H1 (cell line): Measurements from ENCODE around the gene HSD3B1. TPM values are rescaled to one million over a fixed set of nuclear protein-coding genes. Genes with fewer than 3 reads are reported as not detected.

Experiments used
- CTCF ChIA-PET: fragments of 300-600 bp; sonication (Branson Sonifier 250); formaldehyde crosslinking; loops from one replicate; lab custom pipeline; 2021; ENCODE audit not compliant: partially characterized antibody; lab: Charles Lee
- POLR2A ChIA-PET: fragments of 300-600 bp; sonication (Branson Sonifier 250); formaldehyde crosslinking; loops from one replicate; lab custom pipeline; 2021; ENCODE audit warnings: inconsistent platforms; ENCODE audit not compliant: partially characterized antibody; lab: Charles Lee
- DNase-seq, 2 experiments: peaks; one replicate each; pipeline versions ENCODE4 v3.0.0 to v3.0.0-alpha.2; 2010 to 2022; ENCODE audit warnings: low spot score in 2 of 2, low read depth in 1 of 2, mixed read lengths in 1 of 2
- FAIRE-seq: peaks from 2 replicates; lab custom pipeline; 2011; peaks lifted over from hg19 to GRCh38; lab: Jason Lieb, UNC
- H2AFZ ChIP-seq: 2 replicates; pipeline ENCODE4 v1.8.1; 2012; ENCODE audit warnings: low read length, inconsistent platforms
- H2AK5ac ChIP-seq: 2 replicates; pipeline ENCODE4 v1.6.1; 2013; ENCODE audit warnings: low read depth, low read length
- H2BK120ac ChIP-seq: replicated peaks from 2 replicates; pipeline ENCODE3; 2013; ENCODE audit warnings: low read depth, low read length, inconsistent platforms
- H2BK12ac ChIP-seq: 2 replicates; pipeline ENCODE4 v1.6.1; 2013; ENCODE audit warnings: low read depth, low read length
- H2BK15ac ChIP-seq: 2 replicates; pipeline ENCODE4 v1.6.1; 2013; ENCODE audit warnings: low read length
- H2BK20ac ChIP-seq: 2 replicates; pipeline ENCODE4 v1.6.1; 2013; ENCODE audit warnings: low read length
- H2BK5ac ChIP-seq: 2 replicates; pipeline ENCODE4 v1.6.1; 2013; ENCODE audit warnings: low read depth, low read length
- H3K14ac ChIP-seq: 2 replicates; pipeline ENCODE4 v1.6.1; 2013; ENCODE audit warnings: inconsistent platforms; ENCODE audit not compliant: insufficient read length
- H3K18ac ChIP-seq: 2 replicates; pipeline ENCODE4 v1.6.1; 2013; ENCODE audit warnings: low read length; ENCODE audit errors: extremely low read depth
- H3K23ac ChIP-seq: 2 replicates; pipeline ENCODE4 v1.6.1; 2013; ENCODE audit warnings: inconsistent platforms; ENCODE audit not compliant: insufficient read length
- H3K23me2 ChIP-seq: 2 replicates; pipeline ENCODE4 v1.6.1; 2013; ENCODE audit warnings: low read depth, low read length
- H3K27ac ChIP-seq: 2 replicates; pipeline ENCODE4 v1.6.1; 2011; ENCODE audit warnings: low read depth, low read length, inconsistent platforms
- H3K27me3 ChIP-seq, 4 experiments: replicated peaks in 1 of 4; 1 replicate in 1 of 4; 2 replicates in 3 of 4; pipeline versions ENCODE4 v1.6.1 to v1.8.1; 2011 to 2013; ENCODE audit warnings: low read length in 3 of 4, mild to moderate bottlenecking in 3 of 4, inconsistent platforms in 2 of 4, mixed read lengths in 2 of 4, moderate library complexity in 1 of 4; ENCODE audit not compliant: control insufficient read depth in 3 of 4, insufficient read depth in 3 of 4; ENCODE audit errors: extremely low read depth in 1 of 4
- H3K36me3 ChIP-seq, 4 experiments: 2 replicates each; pipeline versions ENCODE4 v1.6.1 to v1.8.1; 2011 to 2013; ENCODE audit warnings: mild to moderate bottlenecking in 4 of 4, low read length in 3 of 4, moderate library complexity in 2 of 4, control low read depth in 1 of 4, inconsistent platforms in 1 of 4; ENCODE audit not compliant: insufficient read depth in 4 of 4, control insufficient read depth in 2 of 4
- H3K4ac ChIP-seq: replicated peaks from 2 replicates; pipeline ENCODE3; 2013; ENCODE audit warnings: low read length, low read depth, mixed read lengths, inconsistent platforms; ENCODE audit not compliant: insufficient read length
- H3K4me1 ChIP-seq, 4 experiments: replicated peaks in 1 of 4; 1 replicate in 1 of 4; 2 replicates in 3 of 4; pipeline versions ENCODE4 v1.6.1 to v1.8.1; 2011 to 2013; ENCODE audit warnings: low read length in 3 of 4, inconsistent platforms in 2 of 4, mixed read lengths in 1 of 4; ENCODE audit not compliant: insufficient read depth in 4 of 4, control insufficient read depth in 3 of 4
- H3K4me2 ChIP-seq, 2 experiments: 2 replicates each; pipeline versions ENCODE4 v1.6.1 to v1.8.1; 2011 to 2013; ENCODE audit warnings: low read depth in 2 of 2, low read length in 2 of 2, control low read depth in 1 of 2, inconsistent platforms in 1 of 2, mild to moderate bottlenecking in 1 of 2; ENCODE audit not compliant: insufficient read depth in 1 of 2
- H3K4me3 ChIP-seq, 4 experiments: fragments of 200-600, 300-600 bp in 1 of 4; sonication (generic), shearing (Covaris generic), sonication (Bioruptor Twin) in 1 of 4; 2 replicates each; pipeline versions ENCODE4 v1.5.1 to v1.8.1; 2011 to 2016; ENCODE audit warnings: low read length in 4 of 4, low read depth in 3 of 4, control low read depth in 2 of 4, inconsistent platforms in 2 of 4, mild to moderate bottlenecking in 2 of 4, mixed read lengths in 1 of 4, moderate library complexity in 1 of 4; ENCODE audit not compliant: insufficient read depth in 2 of 4; ENCODE audit errors: extremely low read depth in 1 of 4
- H3K56ac ChIP-seq: replicated peaks from 2 replicates; pipeline ENCODE3; 2013; ENCODE audit warnings: low read depth, mild to moderate bottlenecking, mixed read lengths, low read length, inconsistent platforms; ENCODE audit not compliant: insufficient read length
- H3K79me1 ChIP-seq: 2 replicates; pipeline ENCODE4 v1.6.1; 2013; ENCODE audit warnings: low read depth, low read length, control low read depth
- H3K79me2 ChIP-seq, 2 experiments: 2 replicates each; pipeline versions ENCODE4 v1.6.1 to v1.8.1; 2012 to 2013; ENCODE audit warnings: low read length in 2 of 2, mild to moderate bottlenecking in 2 of 2, inconsistent platforms in 1 of 2; ENCODE audit not compliant: insufficient read depth in 2 of 2, control insufficient read depth in 1 of 2
- H3K9ac ChIP-seq, 4 experiments: replicated peaks in 1 of 4; 1 replicate in 1 of 4; 2 replicates in 3 of 4; pipeline versions ENCODE4 v1.6.1 to v1.8.1; 2011 to 2013; ENCODE audit warnings: low read depth in 3 of 4, low read length in 3 of 4, control low read depth in 2 of 4, mild to moderate bottlenecking in 2 of 4, moderate library complexity in 2 of 4, inconsistent platforms in 1 of 4; ENCODE audit errors: extremely low read depth in 1 of 4
- H3K9me3 ChIP-seq, 2 experiments: 2 replicates each; pipeline versions ENCODE4 v1.6.1 to v1.8.1; 2012 to 2013; ENCODE audit warnings: mild to moderate bottlenecking in 2 of 2, moderate library complexity in 2 of 2, control low read depth in 1 of 2, inconsistent platforms in 1 of 2, low read depth in 1 of 2, low read length in 1 of 2, mixed read lengths in 1 of 2; ENCODE audit not compliant: insufficient read depth in 2 of 2
- H4K20me1 ChIP-seq, 2 experiments: replicated peaks in 1 of 2; 2 replicates each; pipeline versions ENCODE3 to v1.8.1; 2011 to 2013; ENCODE audit warnings: inconsistent platforms in 2 of 2, low read length in 2 of 2, mild to moderate bottlenecking in 1 of 2; ENCODE audit not compliant: insufficient read depth in 2 of 2, control insufficient read depth in 1 of 2
- H4K5ac ChIP-seq: 2 replicates; pipeline ENCODE4 v1.6.1; 2013; ENCODE audit warnings: low read length, low read depth, mixed read lengths, inconsistent platforms; ENCODE audit not compliant: insufficient read length
- H4K8ac ChIP-seq: 2 replicates; pipeline ENCODE4 v1.8.0; 2013; ENCODE audit warnings: mild to moderate bottlenecking, moderate library complexity, low read length, inconsistent platforms; ENCODE audit not compliant: insufficient read depth; ENCODE audit errors: extremely low read depth
- H4K91ac ChIP-seq: replicated peaks from 2 replicates; pipeline ENCODE3; 2013; ENCODE audit warnings: low read length, mixed read lengths, inconsistent platforms; ENCODE audit not compliant: insufficient read length
- EZH2 ChIP-seq: fragments of 200-600 bp; sonication (generic); IDR thresholded peaks from 2 replicates; pipeline ENCODE4 v1.7.1; 2012; ENCODE audit warnings: low read depth, mild to moderate bottlenecking, moderate library complexity, low read length, inconsistent platforms; ENCODE audit not compliant: severe bottlenecking
- MAFK ChIP-seq: IDR thresholded peaks from 2 replicates; pipeline ENCODE4 v1.6.1; 2012; ENCODE audit warnings: low read depth, mild to moderate bottlenecking, improper control_type of control experiment, low read length
- SIX5 ChIP-seq: IDR thresholded peaks from 2 replicates; pipeline ENCODE4 v1.6.1; 2011; ENCODE audit warnings: mild to moderate bottlenecking, low read depth, low read length
- TAF1 ChIP-seq: IDR thresholded peaks from 2 replicates; pipeline ENCODE4 v1.6.1; 2011; ENCODE audit warnings: mild to moderate bottlenecking, low read depth, low read length
- TCF12 ChIP-seq: IDR thresholded peaks from 2 replicates; pipeline ENCODE4 v1.6.1; 2011; ENCODE audit warnings: low read depth, mild to moderate bottlenecking, low read length
- WGBS, 2 experiments: shearing (Covaris generic) in 1 of 2; methylation state at CpG; one replicate each; pipeline versions ENCODE4 v1.1.6 to v1.1.7; 2013 to 2015; ENCODE audit warnings: low lambda C conversion rate in 2 of 2, mixed read lengths in 2 of 2, inconsistent platforms in 1 of 2, low coverage in 1 of 2, missing lambda C conversion rate in 1 of 2; ENCODE audit not compliant: insufficient replicate concordance in 2 of 2, insufficient coverage in 1 of 2, insufficient read length in 1 of 2; ENCODE audit errors: extremely low coverage in 1 of 2, missing lambda C conversion rate in 1 of 2; 5-methylcytosine and 5-hydroxymethylcytosine counted together
- polyA plus RNA-seq, 7 experiments: library from polyadenylated mRNA; depleted of rRNA in 3 of 7; stranded (reverse) in 5 of 7; unstranded in 2 of 7; fragments of >200 nt in 5 of 7; fragments of 200-250 nt in 2 of 7; gene quantifications; 1 replicate in 5 of 7; 2 replicates in 1 of 7; 4 replicates in 1 of 7; pipeline versions ENCODE4 v1.2.1 to v1.2.3, GENCODE V29; 2011 to 2013; ENCODE audit warnings: missing spikeins in 2 of 7, mixed read lengths in 2 of 7
- total RNA-seq: library from RNA; stranded (reverse); fragmentation: NEBNext Ultra II Directional; extraction: Animal tissue kit (Norgen Biotek cat#: 25700); gene quantifications from 2 replicates; pipeline ENCODE4 v1.2.1, GENCODE V29; 2021

HSD3B1 gene
- total and polyA plus RNA-seq, 2 of the 8 experiments (the other 6 are each of a cell fraction or from before 2014, with no cell fraction given) = not detected

- no peak overlapping the region for H3K56ac ChIP-seq
- no peak overlapping the region for H3K9ac ChIP-seq
- no peak overlapping the region for H4K8ac ChIP-seq
- H2AK5ac ChIP-seq = no peak overlapping the region
- H2BK20ac ChIP-seq = no peak overlapping the region
- DNase-seq = no peak
- no peaks in the 10 kb centered on the region for H3K79me2 ChIP-seq
- H3K23me2 ChIP-seq = no peaks in the 10 kb centered on the region
- H4K91ac ChIP-seq = no peak overlapping the region
- no peaks in the 10 kb centered on the region for H4K20me1 ChIP-seq
- H2BK12ac ChIP-seq = no peak overlapping the region
- H3K27me3 ChIP-seq = peaks cover 0 to 2% (median 0%) of the 10 kb centered on the region in 4 experiments; a peak in 1 of 7 replicates
- ChIA-PET CTCF (interaction anchor here (0.6 to 2.6 kb wide), 7 partner anchors 8 to 100 kb away, joined by 3 to 15 read pairs (median 4); no protein-coding TSS in a partner anchor), POLR2A (no interaction called here)
- WGBS, 2 experiments = 93% methylated on average over 1 of the region's 1 CpG; no CpG with 5 or more reads in 1 of the 2 experiments
- H2BK120ac ChIP-seq = no peak overlapping the region
- H2BK15ac ChIP-seq = no peak overlapping the region
- no peaks in the 10 kb centered on the region for H3K9me3 ChIP-seq
- H3K36me3 ChIP-seq = no peaks in the 10 kb centered on the region
- no peak overlapping the region for H3K18ac ChIP-seq
- no peak overlapping the region for H3K4me3 ChIP-seq
- H3K79me1 ChIP-seq = no peaks in the 10 kb centered on the region
- H2AFZ ChIP-seq = no peak overlapping the region
- no peak overlapping the region for H3K4me2 ChIP-seq
- H3K4ac ChIP-seq = no peak overlapping the region
- no peak overlapping the region for H3K27ac ChIP-seq
- H2BK5ac ChIP-seq = no peak overlapping the region
- no peak overlapping the region for H3K14ac ChIP-seq
- no peak for FAIRE-seq
- no peaks in the 10 kb centered on the region for H3K4me1 ChIP-seq
- TF ChIP-seq TAF1 (no peak), SIX5 (no peak), TCF12 (no peak), EZH2 (no peak), MAFK (no peak)
- H3K23ac ChIP-seq = no peak overlapping the region
- no peak overlapping the region for H4K5ac ChIP-seq
Observed at GRCh38 chr1:119467219-119467618, 39.8 kb upstream of the HSD3B1 start.
